ENCODE measurements around the gene ADAMTS12. TPM values are rescaled to one million over a fixed set of nuclear protein-coding genes. Genes with fewer than 3 reads are reported as not detected.
"Not testable (repeated sequence)": the region's sequence is repeated elsewhere in the genome, so short reads cannot be mapped to it uniquely, and the experiment has no call there.

ADAMTS12 gene
- total RNA-seq, 2 donors from 2014 or later: 0.43 to 1.7 TPM

- peaks cover 0 to 15% of the 10 kb centered on the region in 2 donors for H3K9me3 ChIP-seq
- H3K27ac ChIP-seq: no peak overlapping the region
- TF ChIP-seq CTCF (IDR thresholded peaks at IDR 0.05): no peak
- H3K27me3 ChIP-seq: no peaks in the 10 kb centered on the region
- H3K4me3 ChIP-seq: no peak overlapping the region
- DNase-seq (ENCODE audit: low spot score): no peak
- no peaks in the 10 kb centered on the region for H3K4me1 ChIP-seq
- H3K36me3 ChIP-seq: no peaks in the 10 kb centered on the region
Measured at GRCh38 chr5:33921002-33921401, 29.2 kb upstream of the ADAMTS12 start.

GRCh38 chr5:33914844-33915243, 23.1 kb upstream of the ADAMTS12 start:
- H3K27me3 ChIP-seq; H3K36me3 ChIP-seq; H3K4me1 ChIP-seq; DNase-seq (ENCODE audit: low spot score); H3K27ac ChIP-seq; H3K4me3 ChIP-seq: not testable (repeated sequence)
- peaks cover 0 to 15% of the 10 kb centered on the region in 2 donors for H3K9me3 ChIP-seq

- not testable (repeated sequence) for H3K36me3 ChIP-seq, H3K27me3 ChIP-seq
- peaks cover 0 to 37% of the 10 kb centered on the region in 2 donors for H3K9me3 ChIP-seq
Measured at GRCh38 chr5:33906248-33906647, 14.5 kb upstream of the ADAMTS12 start.

GRCh38 chr5:33905381-33905780, 13.6 kb upstream of the ADAMTS12 start:
- Histone ChIP-seq H3K36me3 (no peaks in the 10 kb centered on the region), H3K4me1 (no peaks in the 10 kb centered on the region), H3K27me3 (no peaks in the 10 kb centered on the region), H3K4me3 (no peak overlapping the region), H3K27ac (no peak overlapping the region), H3K9me3 (peaks cover 0 to 37% of the 10 kb centered on the region in 2 donors)
- TF ChIP-seq CTCF (IDR thresholded peaks at IDR 0.05): no peak
- no peak for DNase-seq (ENCODE audit: low spot score)

More at GRCh38 chr5:33906248-33906647, 14.5 kb upstream of the ADAMTS12 start:
- not testable (repeated sequence) for H3K27ac ChIP-seq; H3K4me1 ChIP-seq; H3K4me3 ChIP-seq; DNase-seq (ENCODE audit: low spot score)

- peaks cover 0 to 33% of the 10 kb centered on the region in 2 donors for H3K9me3 ChIP-seq
- no peak for TF ChIP-seq CTCF (IDR thresholded peaks at IDR 0.05)
Measured at GRCh38 chr5:33903118-33903517, 11.3 kb upstream of the ADAMTS12 start.

GRCh38 chr5:33901156-33901555, 9.4 kb upstream of the ADAMTS12 start:
- Histone ChIP-seq H3K4me3 (no peak overlapping the region), H3K9me3 (peaks cover 0 to 13% of the 10 kb centered on the region in 2 donors), H3K27me3 (no peaks in the 10 kb centered on the region), H3K27ac (no peak overlapping the region), H3K4me1 (no peaks in the 10 kb centered on the region), H3K36me3 (no peaks in the 10 kb centered on the region)
- TF ChIP-seq CTCF (IDR thresholded peaks at IDR 0.05): no peak
- DNase-seq (ENCODE audit: low spot score): no peak

More at GRCh38 chr5:33903118-33903517, 11.3 kb upstream of the ADAMTS12 start:
- H3K4me1 ChIP-seq: no peaks in the 10 kb centered on the region
- H3K36me3 ChIP-seq: no peaks in the 10 kb centered on the region
- no peak overlapping the region for H3K27ac ChIP-seq
- H3K4me3 ChIP-seq: no peak overlapping the region
- no peak for DNase-seq (ENCODE audit: low spot score)
- H3K27me3 ChIP-seq: no peaks in the 10 kb centered on the region

- H3K36me3 ChIP-seq: no peaks in the 10 kb centered on the region
- H3K4me1 ChIP-seq: peaks cover 0 to 22% of the 10 kb centered on the region in 2 donors
- no peak for TF ChIP-seq CTCF (IDR thresholded peaks at IDR 0.05)
- no peak for DNase-seq (ENCODE audit: low spot score)
- no peaks in the 10 kb centered on the region for H3K9me3 ChIP-seq
- H3K27me3 ChIP-seq: peaks cover 0 to 6% of the 10 kb centered on the region in 2 donors
- H3K27ac ChIP-seq: no peak overlapping the region
- no peak overlapping the region for H3K4me3 ChIP-seq
Measured at GRCh38 chr5:33894566-33894965, 2.8 kb upstream of the ADAMTS12 start.
